M059J (cell line): ENCODE results near the gene LOXHD1. TPM values are rescaled to one million over a fixed set of nuclear protein-coding genes. Genes with fewer than 3 reads are reported as not detected.

Source experiments
- DNase-seq: peaks from one replicate; pipeline ENCODE4 v3.0.0-alpha.2; 2012; ENCODE audit warnings: low read depth
- total RNA-seq: library from RNA; depleted of rRNA; stranded (reverse); fragments of >200 nt; shearing (Covaris generic); gene quantifications from 2 replicates; pipeline ENCODE4 v1.2.3, GENCODE V29; 2014

The LOXHD1 gene
- total RNA-seq, 1 experiment from 2014 or later = not detected

- peak; percentile 43 for DNase-seq
These were observed 114.5 kb downstream of the LOXHD1 start for GRCh38 chr18:46542545-46542944.

DNA sequence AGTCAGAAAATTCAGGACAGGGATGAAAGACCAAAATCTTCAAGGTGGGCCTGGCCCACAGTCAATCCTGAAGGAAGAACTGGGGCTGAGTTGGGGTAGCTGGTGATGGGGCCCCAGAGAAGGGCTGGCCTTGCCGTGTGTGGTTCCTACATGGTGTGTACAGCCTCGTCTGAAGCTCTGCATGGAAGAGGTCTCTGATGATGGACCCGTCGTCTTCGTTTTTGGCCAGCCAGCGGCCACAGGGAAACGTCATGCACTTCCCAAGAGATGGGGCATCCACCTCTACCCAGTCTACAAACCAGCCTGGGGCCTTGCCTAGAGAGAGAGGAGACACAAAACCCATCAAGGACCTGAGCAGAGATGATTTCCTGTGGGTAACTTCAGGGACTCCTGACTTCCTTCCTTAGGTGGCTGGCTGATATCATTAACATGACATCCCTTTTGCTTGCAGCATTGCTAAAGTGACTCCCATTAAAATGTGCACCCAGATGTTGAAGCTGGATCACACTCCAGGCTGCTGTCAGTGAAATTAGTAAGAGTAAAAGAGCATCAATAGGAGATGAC lies 115.3 kb downstream of the LOXHD1 start:
- no peak for DNase-seq

DNA sequence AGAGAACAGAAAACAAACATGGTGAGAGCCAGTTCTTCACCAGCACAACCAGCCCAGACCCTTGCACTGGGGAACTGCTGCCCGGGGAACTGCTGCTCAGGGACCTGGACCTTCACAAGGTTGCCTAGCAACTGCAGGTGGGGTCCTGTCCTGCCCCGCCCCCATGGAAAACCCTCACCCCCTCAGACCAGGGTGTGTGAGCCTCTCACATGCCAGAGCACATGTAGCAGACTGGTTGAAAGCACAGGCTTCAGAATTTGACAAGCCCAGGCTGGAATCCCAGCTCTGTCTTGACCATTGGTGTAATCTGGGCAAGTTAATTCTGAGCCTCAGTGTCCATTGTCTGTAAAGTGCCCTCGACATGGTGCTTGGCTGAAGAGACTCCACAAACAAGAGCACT lies 118.6 kb downstream of the LOXHD1 start:
- DNase-seq = no peak

GRCh38 chr18:46536215-46536874 lies 120.7 kb downstream of the LOXHD1 start:
- DNase-seq = peak; percentile 79

DNA sequence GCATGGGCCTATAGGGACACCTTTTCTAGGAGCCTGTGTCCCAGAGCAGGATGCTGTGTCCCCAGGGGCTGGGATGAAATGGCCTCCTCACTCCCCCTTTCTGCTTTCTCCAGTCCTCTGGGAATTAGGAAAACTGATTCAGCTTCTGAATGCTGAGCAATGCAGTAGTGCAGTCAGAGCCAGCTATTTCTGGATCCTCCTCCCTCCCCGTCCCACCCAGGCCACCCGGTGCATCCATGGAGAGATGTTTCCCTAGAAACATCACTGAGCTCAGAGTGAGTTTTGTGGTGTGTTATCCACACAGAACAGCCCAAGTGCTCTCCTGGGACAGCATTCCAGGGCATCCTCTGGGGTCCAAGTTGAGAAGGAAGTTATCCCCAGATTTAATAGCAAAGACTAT lies 125.5 kb downstream of the LOXHD1 start:
- DNase-seq = no peak

DNA sequence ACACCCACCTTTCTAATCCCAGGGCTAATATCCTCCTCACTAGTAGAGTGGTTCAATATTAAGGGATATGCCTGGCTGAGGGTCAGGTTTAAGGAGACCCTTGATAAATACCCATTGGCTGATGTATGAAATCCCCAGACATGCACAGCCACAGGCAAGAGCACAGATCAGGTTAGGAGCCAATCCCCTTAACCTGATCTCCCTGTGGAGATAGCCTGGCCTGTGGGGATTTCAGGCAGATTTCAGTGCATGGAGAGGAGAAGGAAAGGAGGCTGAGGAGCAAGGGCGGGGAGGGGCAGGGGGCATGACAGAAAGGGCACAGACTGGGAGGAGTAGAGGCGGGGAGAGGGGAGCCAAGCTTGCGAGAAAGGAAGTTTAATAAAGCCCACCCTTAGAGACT lies 129.0 kb downstream of the LOXHD1 start:
- no peak for DNase-seq

- DNase-seq = no peak
These were observed 137.2 kb downstream of the LOXHD1 start for GRCh38 chr18:46519870-46520269.

- peak; percentile 27 for DNase-seq
These were observed 138.6 kb downstream of the LOXHD1 start for GRCh38 chr18:46518438-46518837.

GRCh38 chr18:46516555-46516954 lies 140.5 kb downstream of the LOXHD1 start:
- no peak for DNase-seq

DNA sequence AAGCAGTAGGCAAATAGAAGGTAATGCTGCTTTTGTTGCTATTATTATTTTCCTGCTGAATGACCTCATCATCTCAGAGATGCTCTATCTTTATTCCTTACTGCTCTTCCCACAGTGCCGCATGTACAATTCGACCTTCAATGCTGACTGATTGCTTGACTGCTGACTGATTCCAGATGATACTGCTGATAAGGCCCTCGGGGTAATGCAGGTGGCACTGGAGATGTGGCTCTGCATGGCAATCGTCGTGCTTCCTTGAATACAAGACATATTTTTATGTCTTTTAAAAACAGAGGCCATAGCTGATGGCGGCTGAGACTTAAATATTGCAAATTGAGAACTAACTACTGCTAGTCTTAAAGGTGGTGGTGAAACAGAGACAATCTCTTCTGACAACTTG lies 146.6 kb downstream of the LOXHD1 start:
- DNase-seq = no peak

DNA sequence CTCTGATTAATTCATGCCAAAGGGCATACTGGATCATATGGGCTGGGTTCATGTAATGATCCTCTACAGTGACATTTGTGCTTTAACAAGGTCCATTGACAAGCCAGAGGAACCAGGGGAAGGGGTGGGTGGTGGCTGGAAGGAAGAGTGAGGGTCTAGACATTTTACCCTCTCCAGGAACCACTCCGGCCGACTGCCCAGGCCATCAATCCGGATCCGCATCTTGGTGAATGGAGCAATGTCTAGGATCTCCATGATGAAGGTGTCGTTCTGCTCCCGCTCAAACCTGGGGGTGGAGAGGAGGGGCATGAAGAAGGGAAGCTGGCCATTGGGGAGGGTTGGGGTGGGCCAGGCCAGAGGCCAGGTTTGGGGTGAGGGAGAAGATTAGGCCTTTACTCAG lies 147.5 kb downstream of the LOXHD1 start:
- DNase-seq = no peak

GRCh38 chr18:46506974-46507586 lies 149.9 kb downstream of the LOXHD1 start:
- DNase-seq = peak; percentile 26

GRCh38 chr18:46502444-46502843 lies 154.6 kb downstream of the LOXHD1 start:
- DNase-seq = no peak

DNA sequence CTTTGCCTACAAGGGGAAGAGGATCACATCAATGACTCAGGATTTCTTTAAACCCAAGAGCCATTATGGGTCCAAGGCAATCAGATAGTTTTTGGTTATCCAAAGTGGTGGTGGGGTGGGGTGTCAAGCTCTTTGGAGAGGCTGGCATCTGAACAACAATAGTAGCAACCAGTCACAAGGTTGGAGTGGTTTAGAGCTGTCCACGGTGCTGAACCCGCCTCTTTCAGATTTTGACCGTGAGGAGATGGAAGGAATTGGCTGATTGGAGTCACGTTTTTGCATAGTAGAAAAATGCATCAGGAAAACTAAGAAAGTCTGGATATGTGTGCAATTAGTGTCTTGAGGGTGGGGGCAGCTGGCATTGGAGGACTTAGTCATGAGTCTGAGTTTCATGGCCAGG lies 159.9 kb downstream of the LOXHD1 start:
- DNase-seq = peak; percentile 31

- no peak for DNase-seq
These were observed 168.4 kb downstream of the LOXHD1 start for GRCh38 chr18:46488471-46489213.

DNA sequence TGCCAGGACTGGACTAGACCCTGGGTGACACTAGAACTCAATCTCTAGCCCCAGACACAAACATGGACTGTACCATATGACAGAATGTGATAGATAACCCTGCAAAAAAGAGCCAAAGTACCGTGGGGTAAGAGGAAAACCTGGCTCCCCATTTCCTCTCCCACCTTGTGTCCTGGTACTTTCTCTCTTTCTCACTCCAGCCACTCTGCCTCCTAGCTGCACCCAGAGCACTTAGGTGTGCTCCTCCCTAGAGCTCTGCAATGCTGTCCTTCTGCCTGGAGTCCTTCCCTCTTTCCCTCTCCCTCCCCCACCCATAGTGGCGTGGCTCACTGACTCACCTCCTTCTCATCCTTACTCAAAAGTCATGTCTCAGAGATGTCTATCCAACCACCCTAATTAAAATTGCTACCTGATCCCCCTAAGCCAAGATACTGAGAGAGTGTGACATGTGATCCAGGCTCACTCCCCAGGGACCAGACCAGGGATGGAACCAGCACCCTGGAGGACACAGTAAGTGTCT lies 171.3 kb downstream of the LOXHD1 start:
- DNase-seq = peak; percentile 40

GRCh38 chr18:46484971-46485370 lies 172.0 kb downstream of the LOXHD1 start:
- no peak for DNase-seq

- no peak for DNase-seq
These were observed 174.2 kb downstream of the LOXHD1 start for GRCh38 chr18:46482831-46483230.

- peak; percentile 46 for DNase-seq
These were observed 175.2 kb downstream of the LOXHD1 start for GRCh38 chr18:46481847-46482245.

- peak; percentile 53 for DNase-seq
These were observed 175.8 kb downstream of the LOXHD1 start for GRCh38 chr18:46481048-46481846.

- DNase-seq = no peak
These were observed 176.8 kb downstream of the LOXHD1 start for GRCh38 chr18:46480226-46480625.

GRCh38 chr18:46478796-46479195 lies 178.2 kb downstream of the LOXHD1 start:
- DNase-seq = no peak
